ENCODE results near the gene LRRC4.

- no peak for TF ChIP-seq CTCF (conservative IDR thresholded peaks at IDR 0.05; ENCODE audit: low read depth, low read length)
- TF ChIP-seq EZH2 (IDR thresholded peaks at IDR 0.05; ENCODE audit: low read length, unreplicated experiment): no peak
- TF ChIP-seq EZH2phosphoT487 (IDR thresholded peaks at IDR 0.05; ENCODE audit: borderline replicate concordance, low read length): no peak
Measured at GRCh38 chr7:128004623-128005022, 26.6 kb downstream of the LRRC4 start.
